Liver (tissue), 9 donors: ENCODE data around the gene KHNYN. TPM values are rescaled to one million over a fixed set of nuclear protein-coding genes. Genes with fewer than 3 reads are reported as not detected.
A peak's percentile ranks its signal among the peaks of the same experiment; 100 is the strongest.

ENCODE experiments used
- DNase-seq: peaks from one replicate; pipeline ENCODE4 v3.0.0-alpha.2; 2017; ENCODE audit warnings: low spot score
- H3K27ac ChIP-seq, 2 donors: one replicate each; pipeline ENCODE4 v1.7.0; 2013; ENCODE audit warnings: inconsistent platforms in 2 of 2, low read length in 2 of 2, control low read depth in 1 of 2, low read depth in 1 of 2, mild to moderate bottlenecking in 1 of 2
- H3K27me3 ChIP-seq, 4 donors: one replicate each; pipeline versions ENCODE4 v1.6.1 to v1.7.0; 2013; ENCODE audit warnings: low read length in 3 of 4, inconsistent platforms in 1 of 4, mild to moderate bottlenecking in 1 of 4, moderate library complexity in 1 of 4; ENCODE audit not compliant: control insufficient read depth in 4 of 4, insufficient read depth in 4 of 4
- H3K36me3 ChIP-seq, 4 donors: one replicate each; pipeline versions ENCODE4 v1.6.1 to v1.7.0; 2013; ENCODE audit warnings: low read length in 3 of 4, mild to moderate bottlenecking in 3 of 4, low read depth in 1 of 4, moderate library complexity in 1 of 4; ENCODE audit not compliant: control insufficient read depth in 4 of 4, insufficient read depth in 3 of 4
- H3K4me1 ChIP-seq, 4 donors: one replicate each; pipeline versions ENCODE4 v1.6.1 to v1.7.0; 2013; ENCODE audit warnings: low read length in 3 of 4, mild to moderate bottlenecking in 3 of 4, moderate library complexity in 1 of 4; ENCODE audit not compliant: control insufficient read depth in 4 of 4, insufficient read depth in 4 of 4
- H3K4me3 ChIP-seq, 3 donors: one replicate each; pipeline versions ENCODE4 v1.6.1 to v1.7.0; 2013; ENCODE audit warnings: low read length in 3 of 3, control low read depth in 1 of 3, low read depth in 1 of 3, mild to moderate bottlenecking in 1 of 3
- H3K9ac ChIP-seq, 2 donors: one replicate each; pipeline ENCODE4 v1.7.0; 2013; ENCODE audit warnings: low read length in 2 of 2, mild to moderate bottlenecking in 2 of 2, moderate library complexity in 2 of 2, control low read depth in 1 of 2, low read depth in 1 of 2
- H3K9me3 ChIP-seq, 4 donors: one replicate each; pipeline versions ENCODE4 v1.6.1 to v1.7.0; 2013; ENCODE audit warnings: low read length in 3 of 4; ENCODE audit not compliant: control insufficient read depth in 4 of 4
- ATF3 ChIP-seq: IDR thresholded peaks from 2 replicates; pipeline ENCODE4 v1.6.1; 2016; ENCODE audit warnings: antibody characterized with exemption
- EGR1 ChIP-seq, 2 donors: IDR thresholded peaks; 2 replicates each; pipeline ENCODE4 v1.6.1; 2016 to 2018; ENCODE audit warnings: antibody characterized with exemption in 2 of 2, low read depth in 2 of 2
- FOXA1 ChIP-seq: IDR thresholded peaks from 2 replicates; pipeline ENCODE4 v1.6.1; 2016; ENCODE audit warnings: antibody characterized with exemption
- FOXA2 ChIP-seq: IDR thresholded peaks from 2 replicates; pipeline ENCODE4 v1.6.1; 2016; ENCODE audit warnings: antibody characterized with exemption
- GABPA ChIP-seq, 2 donors: IDR thresholded peaks in 1 of 2; conservative IDR thresholded peaks in 1 of 2; 2 replicates each; pipeline ENCODE4 v1.6.1; 2016; ENCODE audit warnings: antibody characterized with exemption in 2 of 2, mild to moderate bottlenecking in 1 of 2, moderate library complexity in 1 of 2
- HNF4A ChIP-seq, 2 donors: conservative IDR thresholded peaks; 2 replicates each; pipeline ENCODE4 v1.6.1; 2016; ENCODE audit warnings: antibody characterized with exemption in 2 of 2, mild to moderate bottlenecking in 2 of 2
- HNF4G ChIP-seq: IDR thresholded peaks from 2 replicates; pipeline ENCODE4 v1.6.1; 2016; ENCODE audit warnings: antibody characterized with exemption
- JUND ChIP-seq, 2 donors: IDR thresholded peaks; 2 replicates each; pipeline ENCODE4 v1.6.1; 2016; ENCODE audit warnings: antibody characterized with exemption in 2 of 2
- NR2F2 ChIP-seq: IDR thresholded peaks from 2 replicates; pipeline ENCODE4 v1.6.1; 2016; ENCODE audit warnings: antibody characterized with exemption
- RAD21 ChIP-seq, 2 donors: IDR thresholded peaks; 2 replicates each; pipeline ENCODE4 v1.6.1; 2016; ENCODE audit warnings: antibody characterized with exemption in 2 of 2, mild to moderate bottlenecking in 2 of 2
- REST ChIP-seq: IDR thresholded peaks from 2 replicates; pipeline ENCODE4 v1.6.1; 2016; ENCODE audit warnings: antibody characterized with exemption, mild to moderate bottlenecking
- RXRA ChIP-seq, 2 donors: IDR thresholded peaks; 2 replicates each; pipeline ENCODE4 v1.6.1; 2017 to 2018; ENCODE audit warnings: antibody characterized with exemption in 2 of 2, mild to moderate bottlenecking in 1 of 2
- SP1 ChIP-seq: IDR thresholded peaks from 2 replicates; pipeline ENCODE4 v1.6.1; 2018; ENCODE audit warnings: antibody characterized with exemption, mild to moderate bottlenecking
- TAF1 ChIP-seq: conservative IDR thresholded peaks from 2 replicates; pipeline ENCODE4 v1.6.1; 2016; ENCODE audit warnings: antibody characterized with exemption, mild to moderate bottlenecking
- YY1 ChIP-seq: IDR thresholded peaks from 2 replicates; pipeline ENCODE4 v1.6.1; 2016; ENCODE audit warnings: antibody characterized with exemption, mild to moderate bottlenecking
- WGBS: extraction: QIAGEN DNeasy Blood & Tissue Kit; methylation state at CpG from one replicate; pipeline ENCODE4 v1.1.7; 2013; 5-methylcytosine and 5-hydroxymethylcytosine counted together
- polyA plus RNA-seq, 2 donors: library from polyadenylated mRNA; stranded (reverse) in 1 of 2; unstranded in 1 of 2; fragments of 200-250 nt in 1 of 2; fragments of >200 nt in 1 of 2; fragmentation: Nextera tagmentation in 1 of 2; extraction: Ambion mirVana in 1 of 2; gene quantifications; one replicate each; pipeline versions ENCODE4 v1.2.1 to v1.2.3, GENCODE V29; 2013 to 2015
- total RNA-seq, 2 donors: library from RNA; depleted of rRNA; stranded (reverse); fragments of >200 nt; gene quantifications; one replicate each; pipeline ENCODE4 v1.2.3, GENCODE V29; 2014
- TF ChIP-seq, protein P1 (sequence below): fragments of 150-350 bp; IDR thresholded peaks from 2 replicates; pipeline ENCODE4 v1.5.1; 2017; ENCODE audit warnings: improper control_type of control experiment, low read depth, low read length; ENCODE audit not compliant: missing input control
- TF ChIP-seq, protein P2 (sequence below): IDR thresholded peaks from 2 replicates; pipeline ENCODE4 v1.6.1; 2016; ENCODE audit warnings: antibody characterized with exemption
- donor health status: healthy.
- donor health status: healthy.
- donor health status: healthy.
- donor health status: healthy.
- donor health status: healthy.

The KHNYN gene
- total and polyA plus RNA-seq, 4 donors: 3.0 to 40.3 (median 24.6) TPM

DNA sequence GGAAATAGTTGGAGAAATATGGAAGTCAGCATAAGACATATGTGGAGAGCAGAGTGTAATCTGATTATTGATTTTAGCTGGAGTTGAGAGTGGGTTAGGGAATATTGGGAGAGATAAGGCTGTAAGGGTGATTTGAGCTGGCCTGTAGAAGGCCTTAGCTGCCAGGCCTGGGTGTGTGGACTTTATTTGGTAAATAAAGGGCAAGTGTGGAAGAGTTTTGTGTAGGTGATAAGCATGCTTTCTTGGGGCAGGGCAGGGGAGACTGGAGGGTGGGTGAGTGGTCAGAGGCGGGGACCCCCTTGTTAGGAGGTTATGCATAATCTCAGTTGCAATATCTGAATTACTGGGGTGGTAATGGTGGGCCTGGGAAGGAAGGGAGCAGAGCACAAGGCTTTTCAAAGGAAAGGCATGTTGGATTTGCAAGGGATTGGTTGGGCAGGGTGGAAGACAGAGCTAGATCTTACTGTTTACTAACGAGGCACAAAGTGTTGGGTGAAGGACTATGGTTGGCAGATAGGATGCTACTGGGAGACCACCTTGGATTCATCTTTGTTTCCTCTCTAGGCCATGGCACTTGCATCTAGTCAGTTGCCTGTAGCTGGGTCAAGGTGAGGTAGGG, 5.5 kb downstream of the KHNYN start:
- no peak for DNase-seq
- no peak overlapping the region for H3K27ac ChIP-seq

DNA sequence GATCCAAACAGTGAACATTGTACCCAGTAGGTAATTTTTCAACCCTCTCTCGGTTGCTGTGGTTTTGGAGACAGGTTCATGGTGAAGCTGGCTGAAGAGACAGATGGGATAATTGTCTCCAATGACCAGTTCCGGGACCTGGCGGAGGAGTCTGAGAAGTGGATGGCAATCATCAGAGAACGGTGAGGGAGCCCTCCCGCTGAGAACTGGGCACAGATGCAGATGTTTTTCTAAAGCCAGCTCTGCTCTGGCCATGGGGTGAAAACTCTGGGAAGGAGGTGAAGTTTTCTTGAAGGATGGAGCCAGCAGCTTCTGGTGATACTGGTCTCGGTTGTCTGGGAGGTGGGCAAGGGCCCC, 6.2 kb downstream of the KHNYN start:
- no peaks in the 10 kb centered on the region for H3K27me3 ChIP-seq
- WGBS: 73% methylated on average over 6 of the region's 6 CpGs
- no peak overlapping the region for H3K9ac ChIP-seq
- no peak overlapping the region for H3K4me3 ChIP-seq
- H3K4me1 ChIP-seq: peaks cover 2 to 57% (median 39%) of the 10 kb centered on the region in 4 donors
- H3K27ac ChIP-seq: peak overlapping the region; percentile 21 to 35
- peaks cover 14 to 55% (median 45%) of the 10 kb centered on the region in 4 donors for H3K36me3 ChIP-seq
- H3K9me3 ChIP-seq: no peaks in the 10 kb centered on the region
- no peak for DNase-seq
- TF ChIP-seq RAD21 (IDR thresholded peaks at IDR 0.05) (no peak), HNF4G (no peak), RXRA (IDR thresholded peaks at IDR 0.05) (no peak), EGR1 (IDR thresholded peaks at IDR 0.05; ENCODE audit: low read depth in 2 of 2) (no peak), FOXA2 (no peak), JUND (IDR thresholded peaks at IDR 0.05) (no peak), SP1 (no peak), NR2F2 (no peak), HNF4A (conservative IDR thresholded peaks at IDR 0.05) (no peak), GABPA (IDR thresholded peaks at IDR 0.05 in 1 of 2, conservative IDR thresholded peaks at IDR 0.05 in 1 of 2) (no peak), YY1 (no peak), REST (no peak)
- TF ChIP-seq, protein P1, sequence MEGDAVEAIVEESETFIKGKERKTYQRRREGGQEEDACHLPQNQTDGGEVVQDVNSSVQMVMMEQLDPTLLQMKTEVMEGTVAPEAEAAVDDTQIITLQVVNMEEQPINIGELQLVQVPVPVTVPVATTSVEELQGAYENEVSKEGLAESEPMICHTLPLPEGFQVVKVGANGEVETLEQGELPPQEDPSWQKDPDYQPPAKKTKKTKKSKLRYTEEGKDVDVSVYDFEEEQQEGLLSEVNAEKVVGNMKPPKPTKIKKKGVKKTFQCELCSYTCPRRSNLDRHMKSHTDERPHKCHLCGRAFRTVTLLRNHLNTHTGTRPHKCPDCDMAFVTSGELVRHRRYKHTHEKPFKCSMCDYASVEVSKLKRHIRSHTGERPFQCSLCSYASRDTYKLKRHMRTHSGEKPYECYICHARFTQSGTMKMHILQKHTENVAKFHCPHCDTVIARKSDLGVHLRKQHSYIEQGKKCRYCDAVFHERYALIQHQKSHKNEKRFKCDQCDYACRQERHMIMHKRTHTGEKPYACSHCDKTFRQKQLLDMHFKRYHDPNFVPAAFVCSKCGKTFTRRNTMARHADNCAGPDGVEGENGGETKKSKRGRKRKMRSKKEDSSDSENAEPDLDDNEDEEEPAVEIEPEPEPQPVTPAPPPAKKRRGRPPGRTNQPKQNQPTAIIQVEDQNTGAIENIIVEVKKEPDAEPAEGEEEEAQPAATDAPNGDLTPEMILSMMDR: no peak
- TF ChIP-seq, protein P2, sequence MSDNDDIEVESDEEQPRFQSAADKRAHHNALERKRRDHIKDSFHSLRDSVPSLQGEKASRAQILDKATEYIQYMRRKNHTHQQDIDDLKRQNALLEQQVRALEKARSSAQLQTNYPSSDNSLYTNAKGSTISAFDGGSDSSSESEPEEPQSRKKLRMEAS: no peak

More for the DNA sequence above, 5.5 kb downstream of the KHNYN start:
- Histone ChIP-seq H3K36me3 (peaks cover 14 to 54% (median 42%) of the 10 kb centered on the region in 4 donors), H3K4me1 (peaks cover 2 to 60% (median 44%) of the 10 kb centered on the region in 4 donors), H3K9ac (peak overlapping the region in 1 of 2 donors; percentile 3), H3K9me3 (no peaks in the 10 kb centered on the region), H3K27me3 (no peaks in the 10 kb centered on the region), H3K4me3 (no peak overlapping the region)
- TF ChIP-seq REST (no peak), TAF1 (no peak), FOXA1 (no peak), ATF3 (no peak), EGR1 (IDR thresholded peaks at IDR 0.05; ENCODE audit: low read depth in 2 of 2) (no peak)
- 86% methylated on average over 2 of the region's 2 CpGs for WGBS
